ENCODE data around the gene PCCA.
"Not testable (repeated sequence)": the region's sequence is repeated elsewhere in the genome, so short reads cannot be mapped to it uniquely, and the experiment has no call there.

PCCA gene

GRCh38 chr13:100096526-100096925 lies 7.6 kb downstream of the PCCA start:
- Histone ChIP-seq H3K9me3 (ENCODE audit: insufficient read depth, low read depth, low read length) (no peaks in the 10 kb centered on the region), H2AK5ac (ENCODE audit: low read length) (no peak overlapping the region), H3K23ac (ENCODE audit: low read length) (no peak overlapping the region), H4K91ac (ENCODE audit: low read depth, low read length) (no peak overlapping the region), H3K18ac (ENCODE audit: low read length) (no peak overlapping the region), H3K27me3 (ENCODE audit: insufficient read depth, low read length) (no peaks in the 10 kb centered on the region), H3K4ac (ENCODE audit: low read depth, low read length) (no peak overlapping the region), H2BK5ac (ENCODE audit: low read depth, low read length, poor library complexity) (no peak overlapping the region), H2BK12ac (ENCODE audit: low read length) (no peak overlapping the region), H3K4me3 (ENCODE audit: low read depth, low read length) (no peak overlapping the region), H3K4me2 (ENCODE audit: low read length) (no peak overlapping the region), H3K36me3 (ENCODE audit: control insufficient read depth in 1 of 2, insufficient read depth in 2 of 2, low read length in 2 of 2) (no peaks in the 10 kb centered on the region), H3K79me1 (ENCODE audit: low read length) (no peaks in the 10 kb centered on the region), H3K27ac (ENCODE audit: low read depth, low read length) (no peak overlapping the region), H4K12ac (ENCODE audit: low read depth, low read length) (no peak overlapping the region), H3K9ac (ENCODE audit: low read length) (no peak overlapping the region), H4K8ac (ENCODE audit: low read depth, low read length) (no peak overlapping the region), H3K79me2 (ENCODE audit: control insufficient read depth, insufficient read depth, low read length, poor library complexity) (no peaks in the 10 kb centered on the region), H2BK120ac (ENCODE audit: insufficient read depth, low read length, poor library complexity) (no peak overlapping the region), H3K14ac (ENCODE audit: low read length) (no peak overlapping the region), H2AFZ (ENCODE audit: insufficient read depth, low read length, poor library complexity) (no peak overlapping the region), H3K4me1 (ENCODE audit: control insufficient read depth in 1 of 2, insufficient read depth in 2 of 2, low read length in 2 of 2) (no peaks in the 10 kb centered on the region)
- no peak for DNase-seq
- no CpG with 5 or more reads among the region's 7 CpGs for WGBS (ENCODE audit: extremely low coverage, insufficient coverage, insufficient read length)

GRCh38 chr13:100097821-100098220 lies 8.9 kb downstream of the PCCA start:
- Histone ChIP-seq H4K91ac (ENCODE audit: low read depth, low read length) (no peak overlapping the region), H2BK12ac (ENCODE audit: low read length) (no peak overlapping the region), H3K4me3 (ENCODE audit: low read depth, low read length) (no peak overlapping the region), H4K12ac (ENCODE audit: low read depth, low read length) (no peak overlapping the region), H2BK120ac (ENCODE audit: insufficient read depth, low read length, poor library complexity) (no peak overlapping the region), H3K23ac (ENCODE audit: low read length) (no peak overlapping the region), H3K4me2 (ENCODE audit: low read length) (no peak overlapping the region), H3K9me3 (ENCODE audit: insufficient read depth, low read depth, low read length) (no peaks in the 10 kb centered on the region), H3K79me1 (ENCODE audit: low read length) (no peaks in the 10 kb centered on the region), H3K18ac (ENCODE audit: low read length) (no peak overlapping the region), H2BK5ac (ENCODE audit: low read depth, low read length, poor library complexity) (no peak overlapping the region), H3K36me3 (ENCODE audit: control insufficient read depth in 1 of 2, insufficient read depth in 2 of 2, low read length in 2 of 2) (no peaks in the 10 kb centered on the region), H3K27ac (ENCODE audit: low read depth, low read length) (no peak overlapping the region), H2AFZ (ENCODE audit: insufficient read depth, low read length, poor library complexity) (no peak overlapping the region), H3K14ac (ENCODE audit: low read length) (no peak overlapping the region), H3K4me1 (ENCODE audit: control insufficient read depth in 1 of 2, insufficient read depth in 2 of 2, low read length in 2 of 2) (no peaks in the 10 kb centered on the region), H3K4ac (ENCODE audit: low read depth, low read length) (no peak overlapping the region), H2AK5ac (ENCODE audit: low read length) (no peak overlapping the region), H3K79me2 (ENCODE audit: control insufficient read depth, insufficient read depth, low read length, poor library complexity) (no peaks in the 10 kb centered on the region), H3K9ac (ENCODE audit: low read length) (no peak overlapping the region), H3K27me3 (ENCODE audit: insufficient read depth, low read length) (no peaks in the 10 kb centered on the region), H4K8ac (ENCODE audit: low read depth, low read length) (no peak overlapping the region)
- DNase-seq, result no peak
- WGBS (ENCODE audit: extremely low coverage, insufficient coverage, insufficient read length), result no CpG with 5 or more reads among the region's 1 CpG

- H4K8ac ChIP-seq (ENCODE audit: low read depth, low read length), result no peak overlapping the region
- H3K23ac ChIP-seq (ENCODE audit: low read length), result no peak overlapping the region
- no peak overlapping the region for H3K4me3 ChIP-seq (ENCODE audit: low read depth, low read length)
- no peak overlapping the region for H2AK5ac ChIP-seq (ENCODE audit: low read length)
- no peaks in the 10 kb centered on the region for H3K36me3 ChIP-seq (ENCODE audit: control insufficient read depth in 1 of 2, insufficient read depth in 2 of 2, low read length in 2 of 2)
- H3K14ac ChIP-seq (ENCODE audit: low read length), result peak overlapping the region; percentile 54
- H4K91ac ChIP-seq (ENCODE audit: low read depth, low read length), result peak overlapping the region; percentile 61
- H2BK5ac ChIP-seq (ENCODE audit: low read depth, low read length, poor library complexity), result peak overlapping the region; percentile 59
- H3K9me3 ChIP-seq (ENCODE audit: insufficient read depth, low read depth, low read length), result no peaks in the 10 kb centered on the region
- peak overlapping the region; percentile 53 for H2BK12ac ChIP-seq (ENCODE audit: low read length)
- no peaks in the 10 kb centered on the region for H3K4me1 ChIP-seq (ENCODE audit: control insufficient read depth in 1 of 2, insufficient read depth in 2 of 2, low read length in 2 of 2)
- no peak overlapping the region for H3K4me2 ChIP-seq (ENCODE audit: low read length)
- H3K27me3 ChIP-seq (ENCODE audit: insufficient read depth, low read length), result no peaks in the 10 kb centered on the region
- H2BK120ac ChIP-seq (ENCODE audit: insufficient read depth, low read length, poor library complexity), result no peak overlapping the region
- no CpG with 5 or more reads among the region's 6 CpGs for WGBS (ENCODE audit: extremely low coverage, insufficient coverage, insufficient read length)
- no peaks in the 10 kb centered on the region for H3K79me2 ChIP-seq (ENCODE audit: control insufficient read depth, insufficient read depth, low read length, poor library complexity)
- no peak overlapping the region for H4K12ac ChIP-seq (ENCODE audit: low read depth, low read length)
- no peak overlapping the region for H3K27ac ChIP-seq (ENCODE audit: low read depth, low read length)
- peak overlapping the region; percentile 44 for H3K4ac ChIP-seq (ENCODE audit: low read depth, low read length)
- no peak for DNase-seq
- peak overlapping the region; percentile 10 for H2AFZ ChIP-seq (ENCODE audit: insufficient read depth, low read length, poor library complexity)
- H3K79me1 ChIP-seq (ENCODE audit: low read length), result no peaks in the 10 kb centered on the region
- H3K18ac ChIP-seq (ENCODE audit: low read length), result peak overlapping the region; percentile 62
- no peak overlapping the region for H3K9ac ChIP-seq (ENCODE audit: low read length)
Observed at GRCh38 chr13:100098445-100099116, 9.7 kb downstream of the PCCA start.

- peak; percentile 12 to 69 for DNase-seq
- not testable (repeated sequence) for H3K27ac ChIP-seq (ENCODE audit: low read depth, low read length); H3K18ac ChIP-seq (ENCODE audit: low read length); H2BK120ac ChIP-seq (ENCODE audit: insufficient read depth, low read length, poor library complexity); H3K23ac ChIP-seq (ENCODE audit: low read length); H3K4me2 ChIP-seq (ENCODE audit: low read length); H4K8ac ChIP-seq (ENCODE audit: low read depth, low read length); H3K9me3 ChIP-seq (ENCODE audit: insufficient read depth, low read depth, low read length); H3K36me3 ChIP-seq (ENCODE audit: control insufficient read depth in 1 of 2, insufficient read depth in 2 of 2, low read length in 2 of 2); H3K4ac ChIP-seq (ENCODE audit: low read depth, low read length); H3K27me3 ChIP-seq (ENCODE audit: insufficient read depth, low read length); H2BK12ac ChIP-seq (ENCODE audit: low read length); H3K79me2 ChIP-seq (ENCODE audit: control insufficient read depth, insufficient read depth, low read length, poor library complexity); H3K9ac ChIP-seq (ENCODE audit: low read length); H3K4me3 ChIP-seq (ENCODE audit: low read depth, low read length); H3K4me1 ChIP-seq (ENCODE audit: control insufficient read depth in 1 of 2, insufficient read depth in 2 of 2, low read length in 2 of 2); H3K14ac ChIP-seq (ENCODE audit: low read length); H2AK5ac ChIP-seq (ENCODE audit: low read length); H4K91ac ChIP-seq (ENCODE audit: low read depth, low read length); H2AFZ ChIP-seq (ENCODE audit: insufficient read depth, low read length, poor library complexity); H2BK5ac ChIP-seq (ENCODE audit: low read depth, low read length, poor library complexity); H4K12ac ChIP-seq (ENCODE audit: low read depth, low read length); H3K79me1 ChIP-seq (ENCODE audit: low read length)
- WGBS (ENCODE audit: extremely low coverage, insufficient coverage, insufficient read length), result no CpG with 5 or more reads among the region's 8 CpGs
Observed at GRCh38 chr13:100099117-100099445, 10.2 kb downstream of the PCCA start.
